Astrocyte of the cerebellum (primary cell): ENCODE measurements around the gene ARHGAP12.

Experiments used
- DNase-seq: peaks from one replicate; pipeline ENCODE4 v3.0.0-alpha.2; 2011; ENCODE audit warnings: low read depth
- H3K4me3 ChIP-seq: 2 replicates; pipeline ENCODE4 v1.5.1; 2011; ENCODE audit warnings: mild to moderate bottlenecking, low read depth, low read length, moderate library complexity
- in situ Hi-C: cut with HindIII; loops from 2 replicates; pipeline ENCODE4 v1.10.0; 2017; ENCODE audit warnings: low sequenced_read_pairs
- TF ChIP-seq, protein P1 (sequence below): IDR thresholded peaks from 2 replicates; pipeline ENCODE4 v1.5.1; 2012; ENCODE audit warnings: low read length, low read depth, moderate library complexity, mild to moderate bottlenecking; ENCODE audit errors: missing control alignments

The ARHGAP12 gene, protein sequence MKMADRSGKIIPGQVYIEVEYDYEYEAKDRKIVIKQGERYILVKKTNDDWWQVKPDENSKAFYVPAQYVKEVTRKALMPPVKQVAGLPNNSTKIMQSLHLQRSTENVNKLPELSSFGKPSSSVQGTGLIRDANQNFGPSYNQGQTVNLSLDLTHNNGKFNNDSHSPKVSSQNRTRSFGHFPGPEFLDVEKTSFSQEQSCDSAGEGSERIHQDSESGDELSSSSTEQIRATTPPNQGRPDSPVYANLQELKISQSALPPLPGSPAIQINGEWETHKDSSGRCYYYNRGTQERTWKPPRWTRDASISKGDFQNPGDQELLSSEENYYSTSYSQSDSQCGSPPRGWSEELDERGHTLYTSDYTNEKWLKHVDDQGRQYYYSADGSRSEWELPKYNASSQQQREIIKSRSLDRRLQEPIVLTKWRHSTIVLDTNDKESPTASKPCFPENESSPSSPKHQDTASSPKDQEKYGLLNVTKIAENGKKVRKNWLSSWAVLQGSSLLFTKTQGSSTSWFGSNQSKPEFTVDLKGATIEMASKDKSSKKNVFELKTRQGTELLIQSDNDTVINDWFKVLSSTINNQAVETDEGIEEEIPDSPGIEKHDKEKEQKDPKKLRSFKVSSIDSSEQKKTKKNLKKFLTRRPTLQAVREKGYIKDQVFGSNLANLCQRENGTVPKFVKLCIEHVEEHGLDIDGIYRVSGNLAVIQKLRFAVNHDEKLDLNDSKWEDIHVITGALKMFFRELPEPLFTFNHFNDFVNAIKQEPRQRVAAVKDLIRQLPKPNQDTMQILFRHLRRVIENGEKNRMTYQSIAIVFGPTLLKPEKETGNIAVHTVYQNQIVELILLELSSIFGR

DNA sequence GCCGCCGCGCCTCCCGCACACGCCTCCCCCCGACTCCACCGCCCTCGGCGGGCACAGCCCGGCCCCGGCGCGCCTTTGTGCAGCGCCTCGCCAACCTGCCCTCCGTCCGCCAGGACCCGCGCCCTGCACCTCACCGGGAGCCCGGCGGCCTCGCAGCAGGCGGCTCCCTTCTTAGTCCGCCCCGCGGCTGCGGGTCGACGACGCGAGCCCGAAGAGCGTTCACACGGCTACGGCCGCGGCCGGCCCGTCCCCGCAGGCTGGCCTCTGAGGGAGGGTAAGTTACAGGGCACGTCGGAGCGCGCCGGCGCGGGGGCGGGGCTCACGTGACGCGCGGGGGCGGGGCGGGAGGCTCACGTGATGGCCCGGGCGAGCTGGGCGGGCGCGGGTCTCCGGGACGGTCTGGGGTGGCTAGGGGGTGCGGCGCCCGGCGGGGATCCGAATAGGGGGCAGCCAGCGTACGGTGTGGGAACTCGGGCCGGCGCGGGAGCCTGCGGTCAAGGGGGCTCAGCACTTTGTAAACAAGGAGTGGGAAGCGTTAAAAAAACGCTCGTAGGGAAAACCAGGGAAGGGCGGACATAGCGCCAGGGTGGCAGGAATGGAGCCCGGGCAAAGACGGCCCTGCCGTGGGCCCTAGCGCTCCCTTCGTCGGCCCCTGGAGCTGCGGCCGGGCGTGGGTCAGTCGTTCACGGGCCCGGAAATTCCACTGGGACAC lies at the start of gene ARHGAP12:
TSS of gene ARHGAP12 (minus strand) at position 283 of the 712 bp plus-strand sequence. CDS start 19,976 bp downstream, outside the sequence.
- peak; percentile 44 for DNase-seq
- in situ Hi-C loops = no loop called here
- H3K4me3 ChIP-seq = peak within 1 kb of the TSS; percentile 82
- TF ChIP-seq, protein P1, sequence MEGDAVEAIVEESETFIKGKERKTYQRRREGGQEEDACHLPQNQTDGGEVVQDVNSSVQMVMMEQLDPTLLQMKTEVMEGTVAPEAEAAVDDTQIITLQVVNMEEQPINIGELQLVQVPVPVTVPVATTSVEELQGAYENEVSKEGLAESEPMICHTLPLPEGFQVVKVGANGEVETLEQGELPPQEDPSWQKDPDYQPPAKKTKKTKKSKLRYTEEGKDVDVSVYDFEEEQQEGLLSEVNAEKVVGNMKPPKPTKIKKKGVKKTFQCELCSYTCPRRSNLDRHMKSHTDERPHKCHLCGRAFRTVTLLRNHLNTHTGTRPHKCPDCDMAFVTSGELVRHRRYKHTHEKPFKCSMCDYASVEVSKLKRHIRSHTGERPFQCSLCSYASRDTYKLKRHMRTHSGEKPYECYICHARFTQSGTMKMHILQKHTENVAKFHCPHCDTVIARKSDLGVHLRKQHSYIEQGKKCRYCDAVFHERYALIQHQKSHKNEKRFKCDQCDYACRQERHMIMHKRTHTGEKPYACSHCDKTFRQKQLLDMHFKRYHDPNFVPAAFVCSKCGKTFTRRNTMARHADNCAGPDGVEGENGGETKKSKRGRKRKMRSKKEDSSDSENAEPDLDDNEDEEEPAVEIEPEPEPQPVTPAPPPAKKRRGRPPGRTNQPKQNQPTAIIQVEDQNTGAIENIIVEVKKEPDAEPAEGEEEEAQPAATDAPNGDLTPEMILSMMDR = no peak

DNA sequence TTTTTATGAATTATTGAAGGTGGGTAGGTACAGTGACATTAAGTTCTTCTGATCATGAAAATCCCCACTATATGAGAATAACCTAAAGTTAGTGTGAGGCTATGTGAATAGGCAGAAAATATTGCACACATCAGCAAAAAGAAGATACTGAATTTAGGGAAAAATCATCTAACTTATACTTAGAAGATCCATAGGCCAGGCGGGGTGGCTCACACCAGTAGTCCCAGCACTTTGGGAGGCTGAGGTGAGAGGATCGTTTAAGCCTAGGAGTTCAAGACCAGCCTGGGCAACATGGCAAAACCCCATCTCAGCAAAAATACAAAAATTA lies 49.5 kb upstream of the ARHGAP12 start:
- in situ Hi-C loops = no loop called here
- TF ChIP-seq, protein P1 = no peak
- no peak for DNase-seq
- no peak overlapping the region for H3K4me3 ChIP-seq

DNA sequence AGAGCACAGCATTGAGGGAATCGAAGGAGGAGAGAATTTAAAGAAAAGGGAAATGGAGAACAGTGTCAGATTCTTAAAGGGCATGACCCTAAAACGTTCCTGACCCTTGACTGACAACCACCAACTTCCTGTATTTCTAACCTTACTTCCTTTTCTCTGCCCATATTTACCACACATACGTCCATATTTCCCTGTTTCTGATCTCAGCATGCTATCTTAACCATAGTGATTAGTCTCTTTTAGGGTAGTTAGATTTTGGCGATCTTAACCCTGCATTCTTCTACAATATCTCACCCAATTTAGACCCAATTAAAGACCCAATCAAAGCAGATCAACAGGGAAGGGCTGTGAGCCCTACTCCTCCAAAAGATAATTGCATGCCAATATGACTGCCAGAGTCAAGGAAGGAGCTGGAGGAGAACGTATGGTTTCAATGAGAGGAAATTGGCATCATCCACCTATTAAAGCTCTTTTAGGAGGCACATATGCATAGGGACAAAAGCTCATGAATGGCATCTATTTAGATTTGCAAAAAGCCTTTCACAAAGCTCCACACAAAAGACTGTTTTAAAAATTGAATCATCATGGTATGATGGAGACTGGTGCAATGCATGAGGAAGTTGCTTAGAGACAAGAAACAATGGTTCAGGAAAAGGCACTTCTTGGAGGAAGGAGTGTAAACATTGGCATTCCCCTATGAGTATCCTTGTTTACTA lies 49.0 kb upstream of the ARHGAP12 start:
- in situ Hi-C loops = no loop called here
- TF ChIP-seq, protein P1 = no peak
- DNase-seq = no peak

DNA sequence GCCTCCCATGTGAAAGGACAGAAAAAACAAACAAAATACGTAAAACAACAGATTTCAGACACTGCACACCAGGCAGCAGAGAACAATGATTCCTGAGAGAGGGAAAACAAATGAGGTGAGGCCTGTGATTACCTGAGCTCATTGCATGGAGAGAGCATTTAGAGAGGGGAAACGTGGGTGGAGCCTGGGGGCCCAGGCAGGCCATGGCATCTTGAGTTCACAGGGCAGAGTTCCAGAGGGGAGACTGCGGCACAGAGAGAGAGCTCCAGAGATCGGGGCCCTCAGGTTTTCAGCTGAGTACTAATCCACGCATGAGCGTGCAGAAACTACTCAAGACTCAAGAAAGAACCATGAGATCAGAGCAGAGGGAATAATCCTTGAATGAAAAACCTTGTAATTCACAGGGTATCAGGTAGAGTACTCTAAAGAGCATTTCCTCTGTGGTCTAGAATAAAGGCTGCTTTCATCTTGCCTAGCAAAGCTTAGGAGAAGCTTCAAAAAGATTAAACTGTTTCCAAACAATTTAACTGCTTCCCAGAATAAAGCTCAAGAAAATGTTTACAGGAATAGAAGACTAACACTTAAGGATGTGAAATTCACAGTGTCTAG lies 46.6 kb upstream of the ARHGAP12 start:
- in situ Hi-C loops = no loop called here
- no peak overlapping the region for H3K4me3 ChIP-seq
- DNase-seq = no peak
- TF ChIP-seq, protein P1 = no peak

More for the DNA sequence above, 49.0 kb upstream of the ARHGAP12 start:
- no peak overlapping the region for H3K4me3 ChIP-seq

DNA sequence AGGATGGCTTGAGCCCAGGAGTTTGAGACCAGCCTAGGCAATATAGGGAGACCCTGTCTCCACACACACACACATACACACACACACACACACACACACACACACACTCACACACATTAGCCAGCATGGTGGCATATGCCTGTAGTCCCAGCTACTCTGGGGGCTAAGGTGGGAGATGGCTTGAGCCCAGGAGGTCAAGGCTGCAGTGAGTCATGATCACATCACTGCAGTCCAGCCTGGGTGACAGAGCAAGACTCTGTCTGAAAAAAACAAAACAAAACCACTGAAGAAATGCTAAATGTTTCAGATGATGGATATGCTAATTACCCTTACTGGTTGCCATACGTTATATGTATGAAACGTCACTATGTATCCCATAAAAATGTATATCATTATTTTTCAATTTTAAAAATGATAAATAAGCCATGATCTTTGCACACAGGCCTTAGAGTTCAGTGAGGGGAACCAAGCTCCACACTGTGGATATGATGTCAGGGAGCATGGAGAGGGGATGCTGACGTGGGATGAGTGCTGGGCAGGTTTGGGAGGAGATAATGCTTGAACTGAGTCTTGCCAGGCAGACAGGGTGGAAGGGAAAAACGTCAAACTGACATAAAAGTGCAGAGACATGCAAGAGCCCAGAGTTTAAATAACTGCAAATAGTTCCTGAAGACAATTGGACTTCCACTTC lies 45.9 kb upstream of the ARHGAP12 start:
- H3K4me3 ChIP-seq = no peak overlapping the region
- no peak for DNase-seq
- TF ChIP-seq, protein P1 = no peak
- in situ Hi-C loops = no loop called here
